Activated CD8-positive, alpha-beta T cell treated with anti-CD3 and anti-CD28 coated beads for 36 hours (primary cell): ENCODE data around the gene CASP2. TPM values are rescaled to one million over a fixed set of nuclear protein-coding genes. Genes with fewer than 3 reads are reported as not detected.

Experiments
- ATAC-seq: fragments of 200-7000 bp; cut with Tn5 transposase; one replicate; pipeline ENCODE4 v1.10.0; 2021; ENCODE audit warnings: mild to moderate bottlenecking, moderate library complexity
- CTCF ChIA-PET: fragments of 350-600 bp; sonication (Branson Sonifier 250); formaldehyde crosslinking; loops from one replicate; lab custom pipeline; 2021; ENCODE audit warnings: antibody characterized with exemption; lab: Charles Lee
- POLR2A ChIA-PET: fragments of 350-600 bp; sonication (Branson Sonifier 250); formaldehyde crosslinking; loops from one replicate; lab custom pipeline; 2021; ENCODE audit warnings: antibody characterized with exemption; lab: Charles Lee
- DNase-seq: peaks from one replicate; pipeline ENCODE4 v3.0.0-alpha.2; 2020
- H3K27ac Mint-ChIP-seq: one replicate; pipeline ENCODE4 v1.8.0; 2021; ENCODE audit warnings: mild to moderate bottlenecking, mixed read lengths
- H3K27me3 Mint-ChIP-seq: one replicate; pipeline ENCODE4 v1.8.0; 2021; ENCODE audit warnings: mixed read lengths
- H3K36me3 Mint-ChIP-seq: one replicate; pipeline ENCODE4 v1.8.0; 2021; ENCODE audit warnings: low read depth, mixed read lengths
- H3K4me1 Mint-ChIP-seq: one replicate; pipeline ENCODE4 v1.8.0; 2021; ENCODE audit warnings: low read depth, mixed read lengths
- H3K4me3 Mint-ChIP-seq: one replicate; pipeline ENCODE4 v1.8.0; 2021; ENCODE audit warnings: mild to moderate bottlenecking, moderate library complexity, mixed read lengths
- H3K9me3 Mint-ChIP-seq: one replicate; pipeline ENCODE4 v1.8.0; 2021; ENCODE audit warnings: mixed read lengths
- intact Hi-C: fragments of 100-400 bp; cut with micrococcal nuclease; formaldehyde crosslinking; loops from one replicate; pipeline ENCODE4 v1.10.0; 2022
- total RNA-seq, 2 experiments: library from RNA; stranded (reverse); gene quantifications; one replicate each; pipeline ENCODE4 v1.2.3, GENCODE V29; 2021
- TF ChIP-seq, protein P1 (sequence below): fragments of 200-600 bp; IDR thresholded peaks from one replicate; pipeline ENCODE4 v1.8.0; 2022; ENCODE audit warnings: antibody characterized with exemption, mild to moderate bottlenecking

Gene CASP2
- total RNA-seq, 2 experiments from 2014 or later: 79.6 to 80.9 TPM

DNA sequence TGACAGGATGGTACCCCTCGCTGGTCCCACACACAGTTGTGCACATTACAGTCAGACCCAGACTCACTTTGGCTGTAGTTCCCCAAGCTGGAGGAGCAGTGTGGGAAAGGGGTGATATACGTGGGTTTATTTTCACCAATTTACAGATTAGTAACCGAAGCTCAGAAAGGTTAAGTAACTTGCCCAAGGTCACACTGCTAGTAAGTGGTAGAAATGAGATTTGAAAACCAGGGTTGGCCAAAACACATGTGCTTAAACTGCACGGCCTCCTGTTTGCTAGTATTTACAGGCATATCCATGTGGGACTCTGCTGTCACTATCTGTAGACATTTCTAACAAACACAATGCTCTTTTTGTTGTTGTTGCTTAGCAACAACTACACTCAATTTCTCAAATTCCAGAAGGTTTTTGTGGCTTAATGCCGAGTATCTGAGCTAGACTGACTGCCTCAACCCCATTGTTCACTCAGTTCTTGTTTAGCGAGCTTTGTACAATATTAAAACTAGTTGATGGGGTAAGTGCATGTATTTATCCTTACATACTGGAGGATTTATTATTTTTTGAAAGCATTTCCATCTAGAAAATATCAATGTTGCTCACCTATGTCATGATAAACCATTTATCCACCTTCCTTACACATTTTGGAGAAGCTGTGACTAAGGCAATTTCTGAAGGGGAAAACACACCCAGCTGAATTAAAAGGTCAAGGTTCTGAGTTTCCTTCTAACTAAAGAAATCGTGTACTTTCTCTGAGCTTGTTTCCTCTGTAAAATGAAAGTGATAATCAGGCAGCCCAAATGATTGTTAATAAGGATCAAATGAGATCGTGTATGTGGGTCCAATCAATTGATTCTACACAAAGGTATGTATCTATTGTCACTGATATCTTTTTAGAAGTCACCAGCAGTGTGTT, 8.7 kb upstream of the CASP2 start:
- intact Hi-C loops: loop anchor here (5.0 kb wide), 1 partner anchor 32 kb away; no protein-coding TSS in a partner anchor
- Mint-ChIP-seq H3K27ac (peak overlapping the region; percentile 96), H3K4me3 (peak overlapping the region; percentile 80), H3K36me3 (no peaks in the 10 kb centered on the region), H3K4me1 (peaks cover 40% of the 10 kb centered on the region), H3K9me3 (no peaks in the 10 kb centered on the region), H3K27me3 (no peaks in the 10 kb centered on the region)
- peak; percentile 79 for ATAC-seq
- no peak for DNase-seq
- CTCF ChIA-PET: interaction anchor here (0.8 to 3.8 kb wide), 20 partner anchors 9 to 138 kb away, joined by 3 to 36 read pairs (median 4); partner anchors contain the start of genes CASP2, EPHA1 and GSTK1
- TF ChIP-seq, protein P1, sequence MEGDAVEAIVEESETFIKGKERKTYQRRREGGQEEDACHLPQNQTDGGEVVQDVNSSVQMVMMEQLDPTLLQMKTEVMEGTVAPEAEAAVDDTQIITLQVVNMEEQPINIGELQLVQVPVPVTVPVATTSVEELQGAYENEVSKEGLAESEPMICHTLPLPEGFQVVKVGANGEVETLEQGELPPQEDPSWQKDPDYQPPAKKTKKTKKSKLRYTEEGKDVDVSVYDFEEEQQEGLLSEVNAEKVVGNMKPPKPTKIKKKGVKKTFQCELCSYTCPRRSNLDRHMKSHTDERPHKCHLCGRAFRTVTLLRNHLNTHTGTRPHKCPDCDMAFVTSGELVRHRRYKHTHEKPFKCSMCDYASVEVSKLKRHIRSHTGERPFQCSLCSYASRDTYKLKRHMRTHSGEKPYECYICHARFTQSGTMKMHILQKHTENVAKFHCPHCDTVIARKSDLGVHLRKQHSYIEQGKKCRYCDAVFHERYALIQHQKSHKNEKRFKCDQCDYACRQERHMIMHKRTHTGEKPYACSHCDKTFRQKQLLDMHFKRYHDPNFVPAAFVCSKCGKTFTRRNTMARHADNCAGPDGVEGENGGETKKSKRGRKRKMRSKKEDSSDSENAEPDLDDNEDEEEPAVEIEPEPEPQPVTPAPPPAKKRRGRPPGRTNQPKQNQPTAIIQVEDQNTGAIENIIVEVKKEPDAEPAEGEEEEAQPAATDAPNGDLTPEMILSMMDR: no peak
- POLR2A ChIA-PET: interaction anchor here (1.0 to 5.8 kb wide), 7 partner anchors 9 to 20 kb away, joined by 3 to 72 read pairs (median 5); partner anchors contain the start of genes CASP2 and GSTK1

- TF ChIP-seq, protein P1: no peak
- ATAC-seq (peak; percentile 63), DNase-seq (no peak)
- intact Hi-C loops: loop anchor here (5.0 kb wide), 1 partner anchor 33 kb away; no protein-coding TSS in a partner anchor
- Mint-ChIP-seq H3K27me3 (no peaks in the 10 kb centered on the region), H3K9me3 (no peaks in the 10 kb centered on the region), H3K4me1 (peaks cover 40% of the 10 kb centered on the region), H3K4me3 (peak overlapping the region; percentile 80), H3K27ac (peak overlapping the region; percentile 96), H3K36me3 (no peaks in the 10 kb centered on the region)
- ChIA-PET CTCF (interaction anchor here (0.8 to 3.8 kb wide), 19 partner anchors 8 to 135 kb away, joined by 3 to 36 read pairs (median 4); partner anchors contain the start of genes CASP2, EPHA1 and GSTK1), POLR2A (interaction anchor here (1.0 to 5.8 kb wide), 6 partner anchors 8 to 20 kb away, joined by 4 to 72 read pairs (median 10); partner anchors contain the start of genes CASP2 and GSTK1)
Measured at GRCh38 chr7:143280160-143280559, 8.0 kb upstream of the CASP2 start.

GRCh38 chr7:143280566-143280965, 7.6 kb upstream of the CASP2 start:
- peak overlapping the region; percentile 80 for H3K4me3 Mint-ChIP-seq
- no peaks in the 10 kb centered on the region for H3K9me3 Mint-ChIP-seq
- no peak for DNase-seq
- intact Hi-C loops: loop anchor here (5.0 kb wide), 1 partner anchor 33 kb away; no protein-coding TSS in a partner anchor
- H3K27ac Mint-ChIP-seq: peak overlapping the region; percentile 96
- peaks cover 40% of the 10 kb centered on the region for H3K4me1 Mint-ChIP-seq
- TF ChIP-seq, protein P1: no peak
- ChIA-PET CTCF (interaction anchor here (0.8 to 3.8 kb wide), 11 partner anchors 7 to 134 kb away, joined by 3 to 36 read pairs (median 6); partner anchors contain the start of gene CASP2), POLR2A (interaction anchor here (2.5 to 5.8 kb wide), 3 partner anchors 7 to 14 kb away, joined by 14 to 72 read pairs (median 16); partner anchors contain the start of genes CASP2 and GSTK1)
- no peak for ATAC-seq
- no peaks in the 10 kb centered on the region for H3K36me3 Mint-ChIP-seq
- H3K27me3 Mint-ChIP-seq: no peaks in the 10 kb centered on the region

GRCh38 chr7:143281529-143281928, 6.6 kb upstream of the CASP2 start:
- H3K4me1 Mint-ChIP-seq: peaks cover 40% of the 10 kb centered on the region
- H3K27me3 Mint-ChIP-seq: no peaks in the 10 kb centered on the region
- ChIA-PET CTCF (interaction anchor here (1.0 to 3.8 kb wide), 2 partner anchors 41 to 66 kb away, joined by 3 to 36 read pairs; no protein-coding TSS in a partner anchor), POLR2A (interaction anchor here (0.7 to 5.8 kb wide), 2 partner anchors 15 to 19 kb away, joined by 3 to 72 read pairs; partner anchors contain the start of gene GSTK1)
- intact Hi-C loops: loop anchor here (5.0 kb wide), 1 partner anchor 34 kb away; no protein-coding TSS in a partner anchor
- no peaks in the 10 kb centered on the region for H3K36me3 Mint-ChIP-seq
- ATAC-seq (no peak), DNase-seq (no peak)
- no peak overlapping the region for H3K27ac Mint-ChIP-seq
- H3K9me3 Mint-ChIP-seq: no peaks in the 10 kb centered on the region
- no peak overlapping the region for H3K4me3 Mint-ChIP-seq
- TF ChIP-seq, protein P1: no peak
